Stimulated activated CD4-positive, alpha-beta T cell treated with anti-CD3 and anti-CD28 coated beads, Interleukin-4, amount 100 ng/mL, for 48 hours (primary cell): ENCODE data around the gene TMEM171.

Experiments used
- DNase-seq, 2 donors: peaks; one replicate each; pipeline ENCODE4 v3.0.0-alpha.2; 2020; ENCODE audit warnings: low read depth in 2 of 2

TMEM171 gene, protein sequence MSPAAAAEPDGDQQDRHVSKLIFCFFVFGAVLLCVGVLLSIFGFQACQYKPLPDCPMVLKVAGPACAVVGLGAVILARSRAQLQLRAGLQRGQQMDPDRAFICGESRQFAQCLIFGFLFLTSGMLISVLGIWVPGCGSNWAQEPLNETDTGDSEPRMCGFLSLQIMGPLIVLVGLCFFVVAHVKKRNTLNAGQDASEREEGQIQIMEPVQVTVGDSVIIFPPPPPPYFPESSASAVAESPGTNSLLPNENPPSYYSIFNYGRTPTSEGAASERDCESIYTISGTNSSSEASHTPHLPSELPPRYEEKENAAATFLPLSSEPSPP

DNA sequence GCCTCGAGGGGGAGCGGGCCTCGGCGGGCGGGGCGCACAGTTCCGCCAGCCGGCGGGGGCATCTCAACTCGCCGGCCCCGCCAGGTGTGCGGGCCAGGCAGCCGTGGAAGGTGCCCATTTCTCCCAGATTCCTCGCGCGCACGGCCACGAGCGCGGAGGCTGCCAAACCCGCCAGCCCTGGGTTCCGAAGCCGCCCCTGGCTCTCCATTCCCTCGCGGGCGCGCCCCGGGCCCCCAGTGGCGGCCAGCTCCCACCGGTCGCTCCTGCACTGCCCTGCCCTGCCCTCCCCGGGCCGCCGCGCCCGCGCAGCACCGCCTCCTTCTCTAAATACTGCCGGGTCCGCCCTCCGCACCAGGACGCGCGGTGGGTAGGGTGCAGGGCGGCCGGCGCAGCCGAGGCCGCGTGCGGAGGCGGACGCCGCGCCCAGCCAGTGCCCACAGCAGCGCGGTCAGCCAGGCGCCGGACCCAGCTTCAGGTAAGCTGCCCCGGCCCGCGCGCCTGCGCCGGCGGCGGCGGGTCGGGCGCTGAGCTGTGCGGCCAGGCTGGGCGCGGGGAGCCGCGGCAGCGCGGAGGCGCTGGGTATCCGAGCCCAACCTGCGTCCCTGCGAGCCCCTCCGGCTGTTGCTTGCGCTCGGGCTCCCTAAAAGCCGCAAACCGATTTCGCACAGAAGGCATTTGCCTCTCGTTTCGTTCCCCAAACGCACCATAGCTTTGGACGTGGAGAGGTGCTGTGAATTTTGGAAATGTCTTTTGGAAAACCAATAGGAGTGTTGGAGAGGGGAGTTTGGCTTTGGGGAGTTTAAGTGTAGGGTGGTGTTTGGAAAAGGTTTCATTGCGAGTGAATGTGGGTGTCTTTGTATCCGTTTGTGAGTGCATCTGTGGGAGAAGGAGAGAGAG is at the start of gene TMEM171:
TMEM171 (plus strand) TSS at position 354 of the 897 bp plus-strand sequence. CDS start 2,799 bp downstream, outside the sequence.
- DNase-seq, result no peak

DNA sequence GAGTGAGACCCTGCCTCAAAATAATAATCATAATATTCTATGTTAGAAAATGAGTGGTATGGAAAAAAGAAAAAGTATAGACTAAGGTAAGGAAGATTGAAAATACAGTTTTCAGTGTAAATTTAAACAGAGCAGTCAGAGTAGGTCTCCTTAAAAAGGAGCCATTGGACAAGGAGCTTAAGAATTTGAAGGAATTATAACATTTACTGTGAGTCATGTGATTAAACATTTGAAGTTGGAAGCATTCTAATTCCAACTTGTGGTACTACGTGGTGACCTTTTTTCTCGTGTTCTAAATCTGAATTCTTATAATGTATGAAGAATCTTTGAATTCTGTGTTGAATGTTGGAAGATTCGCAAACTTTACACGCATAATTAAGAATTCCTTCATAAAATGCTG is 39.3 kb upstream of the TMEM171 start:
- DNase-seq, result no peak

DNA sequence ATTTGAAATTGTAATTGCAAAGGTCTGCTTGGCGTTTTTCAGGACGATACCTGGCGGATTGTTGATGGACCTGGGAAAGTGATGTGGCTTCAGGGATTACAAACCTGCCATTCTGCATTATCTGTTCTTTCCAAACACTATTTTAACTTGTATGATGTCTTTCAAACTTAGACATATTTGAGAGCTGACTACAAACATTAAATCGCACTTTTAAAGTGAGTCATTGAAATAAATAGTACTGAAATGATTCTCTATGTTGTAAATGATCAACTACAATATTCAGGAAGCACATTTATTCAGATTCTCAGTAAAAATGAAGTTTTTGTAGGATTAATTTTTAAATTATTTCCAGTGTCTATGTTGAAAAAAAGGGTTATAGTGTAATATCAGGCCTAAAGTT is 32.3 kb upstream of the TMEM171 start:
- DNase-seq, result no peak

DNA sequence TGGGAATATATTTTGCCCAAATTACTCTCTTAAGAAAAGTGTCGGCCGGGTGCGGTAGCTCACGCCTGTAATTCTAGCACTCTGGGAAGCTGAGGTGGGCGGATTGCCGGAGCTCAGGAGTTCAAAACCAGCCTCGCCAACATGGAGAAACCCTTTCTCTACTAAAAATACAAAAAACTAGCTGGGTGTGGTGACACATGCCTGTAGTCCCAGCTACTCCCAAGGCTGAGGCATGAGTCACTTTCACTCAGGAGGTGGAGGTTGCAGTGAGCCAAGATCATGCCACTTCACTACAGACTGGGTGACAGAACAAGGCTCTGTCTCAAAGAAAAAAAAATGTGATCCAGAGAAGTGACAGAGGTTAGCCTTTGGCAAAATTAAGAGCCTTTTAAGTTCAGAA is 26.4 kb upstream of the TMEM171 start:
- peak in 1 of 2 donors; percentile 4 for DNase-seq

DNA sequence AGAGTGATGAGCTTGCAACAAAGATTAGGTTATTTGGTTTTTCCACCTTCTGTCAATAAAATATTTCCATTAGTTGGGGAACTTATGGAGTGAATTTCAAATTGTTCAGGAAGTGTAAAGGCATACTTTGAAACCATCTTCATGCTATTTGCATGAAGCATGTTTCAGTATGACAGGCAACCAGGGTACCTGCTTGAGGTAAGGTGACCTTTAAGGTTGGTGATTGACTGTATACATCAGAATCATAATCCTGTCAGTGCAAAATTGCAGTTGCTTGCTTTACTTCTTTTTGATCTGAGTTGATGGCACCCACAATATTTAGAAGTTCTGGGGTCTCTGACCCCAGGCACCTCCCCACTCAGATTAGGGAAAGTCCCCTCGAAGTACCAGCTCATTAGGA is 26.0 kb upstream of the TMEM171 start:
- no peak for DNase-seq

DNA sequence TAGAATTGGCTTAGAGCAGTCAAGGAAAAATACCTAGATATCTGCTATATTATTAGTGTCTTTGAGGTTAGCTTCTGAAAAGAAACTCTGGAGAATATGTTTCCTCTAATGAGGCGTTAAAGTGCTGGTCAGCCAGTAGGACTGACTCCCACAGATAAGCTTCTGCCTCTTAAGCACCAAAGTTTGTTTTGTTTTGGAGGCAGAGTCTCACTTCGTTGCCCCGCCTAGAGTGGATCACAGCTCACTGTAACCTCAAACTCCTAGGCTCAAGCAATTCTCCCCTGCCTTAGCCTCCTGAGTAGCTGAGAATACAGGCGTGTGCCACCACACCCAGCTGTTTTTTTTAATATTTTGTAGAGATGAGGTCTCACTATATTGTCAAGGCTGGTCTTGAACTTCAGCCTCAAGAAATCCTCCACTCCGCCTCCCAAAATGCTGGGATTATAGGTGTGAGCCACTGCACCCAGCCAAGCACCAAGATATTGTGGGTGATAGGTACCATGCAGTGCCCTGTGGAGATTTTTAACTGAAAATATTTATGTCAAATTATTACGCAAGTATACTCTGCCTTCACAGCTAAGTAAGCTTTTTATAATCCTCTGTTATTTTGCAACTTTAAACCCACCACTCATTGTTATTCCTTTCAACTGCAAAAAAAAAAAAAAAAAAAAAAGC is 24.7 kb upstream of the TMEM171 start:
- DNase-seq, result no peak

DNA sequence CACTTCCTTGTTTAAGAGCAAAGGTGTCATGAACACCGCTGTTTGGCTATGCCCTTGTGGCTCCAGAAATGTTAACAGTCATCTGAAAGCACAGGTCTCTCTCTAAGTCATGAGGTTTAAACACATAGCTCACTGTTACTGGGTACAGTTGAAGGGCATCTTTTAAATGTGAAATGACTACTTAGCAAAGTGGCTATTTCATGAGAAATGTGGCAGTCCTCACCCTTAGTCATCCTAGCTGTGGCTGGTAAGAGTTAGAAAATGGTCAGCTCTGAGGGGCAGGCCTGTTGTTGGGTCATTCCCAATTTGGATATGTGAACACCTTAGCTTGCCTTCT is 24.2 kb upstream of the TMEM171 start:
- DNase-seq, result no peak

DNA sequence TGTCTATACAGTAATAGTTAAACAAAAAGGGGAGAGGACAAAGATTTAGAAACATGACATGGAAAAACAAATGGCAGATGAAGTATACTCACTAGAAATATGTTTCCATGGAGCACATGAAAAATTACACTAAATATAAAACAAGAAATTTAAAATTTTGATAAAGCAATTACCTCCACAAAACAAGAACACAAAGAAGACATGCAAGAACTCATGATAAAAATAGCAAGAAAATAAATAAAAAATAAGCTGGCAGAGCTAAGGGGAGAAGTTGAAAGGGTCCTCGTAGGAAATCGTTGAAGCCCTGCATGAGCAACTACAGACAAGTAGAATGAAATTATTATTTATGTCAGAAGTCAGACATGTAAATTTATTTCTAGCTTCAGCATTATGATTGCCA is 22.6 kb upstream of the TMEM171 start:
- no peak for DNase-seq

DNA sequence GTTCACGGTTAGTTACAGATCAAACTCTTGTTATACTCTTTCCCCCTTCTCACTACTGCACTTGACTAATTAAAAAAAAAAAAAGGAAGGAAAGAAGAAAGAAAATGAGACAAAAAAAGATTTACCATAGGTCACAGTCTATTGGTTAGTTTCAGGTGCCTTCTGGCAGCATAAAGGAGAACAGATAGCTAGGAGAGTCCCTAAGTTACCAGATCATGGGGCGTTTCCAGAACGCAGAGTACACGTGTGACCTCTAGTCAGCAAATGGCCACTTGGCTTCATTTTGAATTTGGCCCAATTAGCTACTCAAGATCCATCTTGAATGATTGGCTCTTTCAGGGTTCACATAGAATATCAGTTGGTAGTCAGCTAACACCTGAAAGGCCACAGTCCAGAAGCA is 20.3 kb upstream of the TMEM171 start:
- no peak for DNase-seq

DNA sequence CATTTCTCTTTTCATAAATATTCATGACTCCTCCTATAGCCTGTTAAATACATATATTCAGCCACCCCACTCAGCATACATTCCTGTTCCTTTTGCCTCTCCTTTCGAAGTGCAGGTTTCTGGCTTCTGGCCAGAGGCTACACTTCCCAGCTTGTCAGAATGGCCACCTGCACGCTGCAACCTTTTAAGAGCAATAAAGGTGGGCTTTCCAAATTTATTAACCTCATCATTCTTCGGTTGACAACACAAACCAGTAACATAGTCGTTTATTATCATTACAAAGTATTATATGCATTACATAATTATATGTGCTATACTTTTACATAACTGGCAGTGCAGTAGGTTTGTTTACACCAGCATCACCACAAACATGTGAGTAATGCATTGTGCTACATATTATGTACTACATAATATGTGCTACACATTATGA is 16.5 kb upstream of the TMEM171 start:
- DNase-seq, result no peak

DNA sequence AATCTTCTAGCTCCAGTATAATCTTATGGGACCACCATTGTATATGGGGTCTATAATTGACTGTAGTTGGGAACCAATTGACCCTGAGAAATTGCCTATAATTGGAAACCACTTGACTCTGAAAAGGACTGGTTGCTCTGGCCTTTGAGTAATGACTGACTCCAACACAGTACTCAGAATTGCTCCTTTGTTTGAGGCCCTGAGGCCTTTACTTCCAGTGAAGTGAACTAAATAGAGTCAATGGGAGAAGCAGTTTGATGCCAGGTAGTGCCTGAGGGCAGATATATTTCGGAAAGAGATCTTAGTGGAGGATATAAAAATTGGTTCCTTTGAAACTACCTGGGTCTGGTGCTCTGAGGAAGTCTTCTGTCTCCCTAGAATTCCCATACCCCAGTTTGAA is 16.0 kb upstream of the TMEM171 start:
- DNase-seq, result no peak

DNA sequence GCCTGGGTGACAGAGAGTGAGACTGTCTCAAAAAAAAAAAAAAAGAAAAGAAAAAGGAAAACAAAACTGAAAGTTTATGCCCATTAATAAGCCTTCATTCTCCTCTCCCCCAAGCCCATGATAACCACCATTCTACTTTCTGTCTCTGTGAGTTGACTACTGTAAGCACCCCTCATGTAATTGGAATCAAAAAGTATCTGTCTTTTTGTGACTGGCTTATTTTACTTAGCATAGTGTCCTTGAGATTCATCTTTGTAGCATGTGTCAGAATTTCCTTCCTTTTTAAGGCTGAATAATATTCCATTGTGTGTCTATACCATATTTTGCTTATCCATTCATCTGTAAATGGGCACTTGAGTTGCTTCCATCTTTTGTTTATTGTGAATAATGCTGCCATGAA is 14.0 kb upstream of the TMEM171 start:
- no peak for DNase-seq

DNA sequence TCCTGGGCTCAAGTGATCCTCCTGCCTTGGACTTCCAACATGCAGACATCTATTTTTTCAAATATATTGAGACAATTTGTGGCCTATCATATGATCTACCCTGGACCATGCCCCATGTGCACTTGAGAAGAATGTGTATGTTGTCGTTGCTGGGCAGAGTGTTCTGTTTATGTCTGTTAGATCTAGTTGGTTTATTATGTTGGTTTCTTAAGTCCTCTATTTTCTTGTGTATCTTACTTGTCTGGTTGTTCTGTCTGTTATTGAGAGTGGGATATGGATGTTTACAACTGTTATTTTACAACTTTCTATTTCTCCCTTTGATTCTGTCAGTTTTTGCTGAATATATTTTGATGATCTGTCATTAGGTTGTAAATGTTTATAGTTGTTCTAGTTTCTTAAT is 10.2 kb upstream of the TMEM171 start:
- DNase-seq, result no peak

DNA sequence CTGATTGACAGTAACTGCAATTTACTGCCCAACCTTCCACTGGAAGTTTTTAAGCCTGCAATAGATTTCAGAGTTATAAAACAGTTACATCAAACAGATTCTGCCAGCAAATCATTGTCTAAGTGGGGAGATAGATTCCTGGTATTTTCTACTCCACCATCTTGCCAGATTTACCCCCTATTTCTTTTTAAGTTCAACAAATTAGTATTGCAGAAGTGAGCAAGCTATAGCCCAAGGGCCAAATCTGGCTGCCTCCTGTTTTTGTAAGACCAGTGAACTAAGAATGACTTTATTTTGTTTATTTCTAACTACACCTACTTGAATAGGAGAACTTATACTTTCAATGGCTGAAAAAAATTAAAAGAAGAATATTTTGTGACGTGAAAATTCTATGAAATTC is 8.8 kb upstream of the TMEM171 start:
- DNase-seq, result no peak

DNA sequence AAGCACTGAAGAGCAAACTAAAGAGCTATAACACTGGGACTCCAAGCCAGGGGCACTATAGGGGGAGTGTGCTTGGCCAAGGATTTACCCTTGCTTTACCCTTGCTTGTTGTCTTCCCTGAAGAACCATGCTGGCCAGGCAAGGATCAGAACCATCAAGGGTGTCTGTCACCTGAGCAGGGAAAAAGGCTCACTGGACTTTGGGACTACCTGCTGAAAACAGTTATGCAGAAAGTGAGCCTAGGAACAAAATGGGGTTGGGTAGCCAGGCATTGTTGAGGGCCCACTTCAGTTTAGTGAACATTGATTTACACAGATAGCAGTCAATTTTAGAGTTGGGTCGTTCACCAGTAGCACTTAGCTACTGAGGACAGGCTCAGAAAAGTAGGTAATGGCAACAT is 8.0 kb upstream of the TMEM171 start:
- DNase-seq, result no peak

DNA sequence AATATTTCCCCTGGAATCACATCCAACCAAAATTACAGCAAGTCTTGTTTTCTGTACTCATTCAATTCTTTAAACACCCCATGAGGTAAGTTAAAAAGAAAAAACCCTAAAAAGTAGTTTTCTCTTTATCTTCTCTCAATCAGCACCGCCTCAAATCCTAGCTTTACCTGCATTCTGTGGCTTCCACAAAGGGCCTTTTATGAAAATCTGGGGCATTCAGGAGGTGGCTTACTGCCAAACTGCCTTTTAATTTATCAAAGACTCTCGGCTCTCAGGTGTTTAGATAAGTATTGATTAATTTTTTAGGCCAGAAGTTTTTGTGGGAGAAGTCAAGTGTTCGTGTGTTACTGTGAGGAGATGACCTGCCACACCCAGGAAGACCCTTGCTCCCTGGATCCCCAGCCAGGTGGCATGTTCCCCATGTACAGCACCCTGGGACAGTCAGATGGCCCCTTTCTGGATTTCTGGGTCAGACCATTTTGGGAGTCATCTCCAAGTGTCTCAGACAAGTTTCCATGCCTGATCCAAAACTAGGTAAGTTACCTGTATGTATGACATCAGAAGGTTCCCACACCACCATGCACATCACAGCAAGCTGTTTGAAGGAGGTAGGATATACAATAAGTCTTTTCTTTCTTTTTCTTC is 6.2 kb upstream of the TMEM171 start:
- no peak for DNase-seq

DNA sequence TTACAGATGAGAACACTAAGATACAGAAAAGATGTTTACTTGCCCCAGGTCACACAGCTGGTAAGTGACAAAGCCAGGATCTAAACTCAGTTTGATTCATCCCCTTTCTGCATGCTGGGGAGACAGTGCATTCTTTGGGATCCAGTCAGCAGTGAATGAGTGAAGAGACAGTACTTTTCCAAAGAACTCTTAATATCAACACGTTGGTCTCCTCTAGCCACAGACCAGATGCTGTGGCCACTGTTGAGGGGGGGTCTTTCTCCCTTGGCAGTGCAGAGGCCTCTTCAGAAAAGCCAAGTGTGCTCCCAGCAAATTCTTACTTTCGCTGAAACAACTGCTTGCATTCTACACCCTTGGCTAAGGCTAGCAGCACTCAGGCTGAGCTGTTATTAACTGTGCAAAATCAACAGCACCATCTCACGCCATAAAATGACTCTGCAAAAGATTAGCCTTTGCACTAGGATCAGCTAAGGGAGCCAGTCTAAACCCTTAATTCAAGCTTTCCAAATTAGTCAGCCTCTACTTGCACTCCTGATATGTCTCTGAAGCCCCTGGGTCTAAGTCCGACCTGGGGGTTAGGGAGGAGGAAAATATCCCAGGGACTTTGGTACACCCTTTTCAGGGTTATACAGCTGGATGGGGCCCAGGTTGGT is 4.8 kb upstream of the TMEM171 start:
- no peak for DNase-seq

DNA sequence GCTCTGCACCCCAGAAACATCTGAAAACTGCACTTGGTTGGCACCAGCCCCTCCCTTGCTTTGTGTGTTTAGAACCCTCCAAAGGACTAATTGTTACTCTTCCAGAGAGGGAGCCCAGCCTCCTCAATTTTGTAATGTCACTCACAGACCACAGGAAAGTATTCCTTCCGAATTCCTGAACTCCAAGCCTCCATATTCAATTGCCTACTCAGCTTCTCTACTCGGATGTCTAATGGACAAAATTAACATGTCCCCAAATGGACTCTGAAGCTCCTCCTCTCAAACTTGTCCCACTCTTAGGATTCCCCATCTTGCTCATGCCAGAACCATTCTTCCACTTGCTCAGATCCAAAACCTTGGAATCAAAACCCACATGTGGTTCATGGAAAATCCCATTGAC is 3.9 kb upstream of the TMEM171 start:
- no peak for DNase-seq

DNA sequence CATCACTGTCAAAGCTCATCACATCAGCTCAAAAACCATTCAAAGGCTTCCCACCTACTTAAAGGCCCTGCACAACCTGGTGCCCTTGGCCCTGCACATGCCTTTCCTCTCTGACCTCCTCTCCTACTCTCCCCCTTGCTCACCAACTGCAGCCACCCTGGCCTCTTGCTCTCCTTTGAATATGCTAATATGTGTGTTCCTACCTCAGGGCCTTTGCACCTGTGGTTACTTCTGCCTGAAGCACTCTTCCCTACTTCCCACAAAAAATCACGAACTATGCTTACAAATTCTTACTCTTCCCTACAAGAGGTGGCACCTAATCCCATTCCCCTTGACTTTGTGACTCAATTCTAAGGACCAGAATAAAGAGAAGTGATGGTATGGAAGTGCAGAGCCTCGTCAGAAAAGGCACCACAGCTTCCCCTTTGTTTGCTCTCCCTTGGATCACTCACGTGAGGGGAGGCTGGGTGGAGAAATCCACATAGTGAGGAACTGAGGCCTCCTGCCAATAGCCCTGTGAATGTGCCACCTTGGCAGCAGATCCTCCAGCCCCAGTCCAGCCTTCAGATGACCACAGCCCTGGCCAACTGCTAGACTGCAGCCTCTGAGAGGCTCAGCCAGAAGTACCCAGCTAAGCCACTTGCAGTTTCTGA is 3.2 kb upstream of the TMEM171 start:
- no peak for DNase-seq

DNA sequence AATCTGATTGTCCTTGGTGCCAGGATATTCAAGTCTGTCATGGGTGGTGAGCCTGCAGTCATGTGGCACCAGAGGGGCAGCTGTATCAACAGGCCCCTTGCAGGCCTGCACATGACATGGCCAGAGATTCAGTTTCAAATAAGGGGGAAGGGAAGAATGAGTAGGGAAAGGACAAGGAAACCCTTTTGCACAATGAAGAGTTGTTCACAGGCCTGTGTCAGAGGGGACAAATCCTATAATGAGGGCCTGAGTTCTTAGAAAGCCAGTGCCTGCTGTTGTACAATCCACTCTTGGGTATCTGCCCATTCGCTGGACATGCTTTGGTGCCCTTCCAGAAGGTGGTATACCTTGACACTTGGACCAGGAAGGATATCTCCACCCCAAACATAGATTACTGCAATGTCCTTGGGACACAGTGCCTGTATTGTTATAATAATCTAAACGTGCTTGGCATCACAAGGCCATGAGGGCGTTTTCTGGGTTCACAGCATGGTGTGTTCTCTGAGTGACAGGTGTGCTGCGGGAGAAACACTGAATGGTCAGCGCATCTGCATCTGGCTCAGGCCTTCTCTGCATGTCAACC is 1.9 kb upstream of the TMEM171 start:
- DNase-seq, result no peak
